ENCODE results near the gene COPG1. TPM values are rescaled to one million over a fixed set of nuclear protein-coding genes. Genes with fewer than 3 reads are reported as not detected.
A peak's percentile ranks its signal among the peaks of the same experiment; 100 is the strongest.

COPG1 gene
- total and polyA plus RNA-seq, 9 of the 15 experiments (the other 6 are each of a cell fraction or from before 2014, with no cell fraction given): 40.3 to 105 (median 62.4) TPM

DNA sequence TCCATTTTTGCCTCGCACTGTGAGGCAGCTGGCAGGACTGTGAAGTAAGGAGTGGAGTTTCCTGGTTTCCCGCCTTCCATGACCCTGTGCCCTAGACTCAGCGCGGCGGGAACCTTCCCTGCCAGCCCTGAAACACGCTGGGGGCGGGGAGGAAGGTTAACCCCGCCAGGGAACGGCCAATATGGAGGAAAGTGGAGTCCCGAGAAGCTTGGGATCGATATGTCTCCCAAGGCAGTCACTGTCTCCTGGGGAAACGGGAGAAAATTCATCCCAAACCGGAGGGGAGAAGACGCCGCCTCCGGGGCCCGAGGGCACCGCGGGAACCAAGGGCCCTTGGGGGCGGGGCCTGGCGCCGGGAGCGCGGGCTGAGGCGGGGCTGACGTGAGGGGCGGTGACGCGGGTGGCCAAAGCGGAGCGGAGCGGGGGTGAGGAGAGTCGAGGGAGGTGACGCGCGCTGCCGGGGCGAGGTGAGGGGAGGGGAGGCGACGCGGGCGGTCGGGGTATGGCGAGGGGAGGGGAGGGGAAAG, 29.1 kb downstream of the COPG1 start, which contains the start of gene HMCES (continued):
- TF ChIP-seq PBX2 (CRISPR knock-in tag; IDR thresholded peaks at IDR 0.05; ENCODE audit: low read depth) (no peak), PBX2 (tag; conservative IDR thresholded peaks at IDR 0.05; ENCODE audit: low read depth) (no peak), ILF3 (IDR thresholded peaks at IDR 0.05; ENCODE audit: borderline replicate concordance) (no peak), NRF1 (conservative IDR thresholded peaks at IDR 0.05 in 1 of 2, IDR thresholded peaks at IDR 0.05 in 1 of 2) (peak; percentile 33 to 49; a peak in 3 of 4 replicates), SUPT5H (IDR thresholded peaks at IDR 0.05) (peak; percentile 70), FOXP1 (CRISPR knock-in tag; IDR thresholded peaks at IDR 0.05) (no peak), RB1 (IDR thresholded peaks at IDR 0.05; ENCODE audit: low read depth) (peak; percentile 42; the same call in 1 of the 2 replicates), PATZ1 (CRISPR knock-in tag; IDR thresholded peaks at IDR 0.05; ENCODE audit: borderline replicate concordance) (no peak), ZNF263 (CRISPR knock-in tag; IDR thresholded peaks at IDR 0.05; ENCODE audit: borderline replicate concordance) (no peak), EP400 (IDR thresholded peaks at IDR 0.05) (peak; percentile 19; the same call in 1 of the 2 replicates), CHD2 (IDR thresholded peaks at IDR 0.05; ENCODE audit: low read depth, low read length) (no peak), PRMT5 (CRISPR knock-in tag; IDR thresholded peaks at IDR 0.05) (no peak), ZBED1 (IDR thresholded peaks at IDR 0.05) (no peak), KDM4B (IDR thresholded peaks at IDR 0.05; ENCODE audit: borderline replicate concordance in 2 of 2, low read depth in 1 of 2) (peak in 1 of 2 experiments; percentile 25; a peak in 1 of 4 replicates), KDM2B (CRISPR knock-in tag; IDR thresholded peaks at IDR 0.05) (no peak), L3MBTL2 (IDR thresholded peaks at IDR 0.05) (0 out of 2 replicates have a peak, but pooled peaks have one; percentile 34), ZBTB7A (IDR thresholded peaks at IDR 0.05; ENCODE audit: borderline replicate concordance, control insufficient read depth, low read depth, low read length) (peak; percentile 76; the same call in 1 of the 2 replicates), JUND (IDR thresholded peaks at IDR 0.05; ENCODE audit: borderline replicate concordance, low read depth, low read length) (0 out of 2 replicates have a peak, but pooled peaks have one; percentile 43), JUND (tag; IDR thresholded peaks at IDR 0.05; ENCODE audit: borderline replicate concordance, low read depth, low read length) (no peak; the same call in 2 of the 3 replicates)
- TF ChIP-seq, protein P1, sequence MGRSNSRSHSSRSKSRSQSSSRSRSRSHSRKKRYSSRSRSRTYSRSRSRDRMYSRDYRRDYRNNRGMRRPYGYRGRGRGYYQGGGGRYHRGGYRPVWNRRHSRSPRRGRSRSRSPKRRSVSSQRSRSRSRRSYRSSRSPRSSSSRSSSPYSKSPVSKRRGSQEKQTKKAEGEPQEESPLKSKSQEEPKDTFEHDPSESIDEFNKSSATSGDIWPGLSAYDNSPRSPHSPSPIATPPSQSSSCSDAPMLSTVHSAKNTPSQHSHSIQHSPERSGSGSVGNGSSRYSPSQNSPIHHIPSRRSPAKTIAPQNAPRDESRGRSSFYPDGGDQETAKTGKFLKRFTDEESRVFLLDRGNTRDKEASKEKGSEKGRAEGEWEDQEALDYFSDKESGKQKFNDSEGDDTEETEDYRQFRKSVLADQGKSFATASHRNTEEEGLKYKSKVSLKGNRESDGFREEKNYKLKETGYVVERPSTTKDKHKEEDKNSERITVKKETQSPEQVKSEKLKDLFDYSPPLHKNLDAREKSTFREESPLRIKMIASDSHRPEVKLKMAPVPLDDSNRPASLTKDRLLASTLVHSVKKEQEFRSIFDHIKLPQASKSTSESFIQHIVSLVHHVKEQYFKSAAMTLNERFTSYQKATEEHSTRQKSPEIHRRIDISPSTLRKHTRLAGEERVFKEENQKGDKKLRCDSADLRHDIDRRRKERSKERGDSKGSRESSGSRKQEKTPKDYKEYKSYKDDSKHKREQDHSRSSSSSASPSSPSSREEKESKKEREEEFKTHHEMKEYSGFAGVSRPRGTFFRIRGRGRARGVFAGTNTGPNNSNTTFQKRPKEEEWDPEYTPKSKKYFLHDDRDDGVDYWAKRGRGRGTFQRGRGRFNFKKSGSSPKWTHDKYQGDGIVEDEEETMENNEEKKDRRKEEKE (IDR thresholded peaks at IDR 0.05; ENCODE audit: borderline replicate concordance in 1 of 2, control insufficient read depth in 1 of 2, low read depth in 2 of 2, low read length in 1 of 2): no peak

Data from K562 (cell line).